ENCODE data around the gene AKAP13.

- TF ChIP-seq EZH2 (IDR thresholded peaks at IDR 0.05; ENCODE audit: borderline replicate concordance, insufficient read depth, low read length, poor library complexity, severe bottlenecking) (no peak), CTCF (IDR thresholded peaks at IDR 0.05; ENCODE audit: poor library complexity, severe bottlenecking) (no peak), REST (IDR thresholded peaks at IDR 0.05; ENCODE audit: borderline replicate concordance) (no peak)
Observed at GRCh38 chr15:85497172-85497569, 116.8 kb downstream of the AKAP13 start.

Data from neural cell (in vitro differentiated cells).